ENCODE results near the gene SAP25.
"Not testable (repeated sequence)": the region's sequence is repeated elsewhere in the genome, so short reads cannot be mapped to it uniquely, and the experiment has no call there.

Gene SAP25

GRCh38 chr7:100556541-100556940 lies 17.2 kb downstream of the SAP25 start:
- DNase-seq: no peak

GRCh38 chr7:100555701-100556100 lies 18.0 kb downstream of the SAP25 start:
- DNase-seq: no peak

- no peak for DNase-seq
Observed at GRCh38 chr7:100553032-100553431, 20.7 kb downstream of the SAP25 start.

- DNase-seq: no peak
Observed at GRCh38 chr7:100552532-100552931, 21.2 kb downstream of the SAP25 start.

GRCh38 chr7:100548446-100548845 lies 25.3 kb downstream of the SAP25 start:
- DNase-seq: not testable (repeated sequence)

GRCh38 chr7:100547872-100548271 lies 25.8 kb downstream of the SAP25 start:
- DNase-seq: no peak

- no peak for DNase-seq
Observed at GRCh38 chr7:100546926-100547800, 26.5 kb downstream of the SAP25 start.

GRCh38 chr7:100546129-100546925 lies 27.4 kb downstream of the SAP25 start:
- DNase-seq: no peak

GRCh38 chr7:100545360-100546128 lies 28.2 kb downstream of the SAP25 start:
- DNase-seq: peak; percentile 79 to 82

GRCh38 chr7:100544967-100545359 lies 28.7 kb downstream of the SAP25 start:
- DNase-seq: no peak

- peak; percentile 51 to 57 for DNase-seq
Observed at GRCh38 chr7:100544386-100544785, 29.3 kb downstream of the SAP25 start.

- DNase-seq: no peak
Observed at GRCh38 chr7:100543586-100543985, 30.1 kb downstream of the SAP25 start.

GRCh38 chr7:100541309-100541708 lies 32.4 kb downstream of the SAP25 start:
- DNase-seq: peak in 1 of 2 experiments; percentile 46

GRCh38 chr7:100540073-100540723 lies 33.5 kb downstream of the SAP25 start:
- no peak for DNase-seq

GRCh38 chr7:100539436-100540006 lies 34.2 kb downstream of the SAP25 start:
- peak in 1 of 2 experiments; percentile 44 for DNase-seq

GRCh38 chr7:100538654-100539435 lies 34.9 kb downstream of the SAP25 start, which contains the start of gene AGFG2:
AGFG2 (plus strand) TSS chr7:100539203; CDS start chr7:100539347, 144 bp downstream.
- DNase-seq: peak; percentile 100

- DNase-seq: no peak
Observed at GRCh38 chr7:100538348-100538653, 35.4 kb downstream of the SAP25 start.

- DNase-seq: not testable (repeated sequence)
Observed at GRCh38 chr7:100536695-100537094, 37.0 kb downstream of the SAP25 start.

GRCh38 chr7:100535982-100536381 lies 37.7 kb downstream of the SAP25 start:
- DNase-seq: not testable (repeated sequence)

- no peak for DNase-seq
Observed at GRCh38 chr7:100532165-100533022, 41.3 kb downstream of the SAP25 start.

All from activated T-cell treated with anti-CD3 and anti-CD28 coated beads, Interleukin-2, amount 50 U/mL, for 48 hours (primary cell).